Fibroblast of the aortic adventitia (primary cell): ENCODE measurements around the gene RASAL2. TPM values are rescaled to one million over a fixed set of nuclear protein-coding genes. Genes with fewer than 3 reads are reported as not detected.
"Not testable (repeated sequence)": the region's sequence is repeated elsewhere in the genome, so short reads cannot be mapped to it uniquely, and the experiment has no call there.

Source experiments
- DNase-seq: peaks from one replicate; pipeline ENCODE4 v3.0.0-alpha.2; 2010; ENCODE audit warnings: low read depth
- H3K4me3 ChIP-seq: 2 replicates; pipeline ENCODE4 v1.5.1; 2011; ENCODE audit warnings: low read depth, mild to moderate bottlenecking, control low read depth, low read length, moderate library complexity
- total RNA-seq: library from RNA; depleted of rRNA; stranded (reverse); fragments of >200 nt; gene quantifications from 2 replicates; pipeline ENCODE4 v1.2.3, GENCODE V29; 2012; ENCODE audit warnings: low replicate concordance
- TF ChIP-seq, protein P1 (sequence below): IDR thresholded peaks from 2 replicates; pipeline ENCODE4 v1.5.1; 2011; ENCODE audit warnings: mild to moderate bottlenecking, low read length, control low read depth, inconsistent platforms; ENCODE audit not compliant: insufficient read depth

RASAL2 gene
- total RNA-seq, 1 donor = 30.5 TPM

- TF ChIP-seq, protein P1, sequence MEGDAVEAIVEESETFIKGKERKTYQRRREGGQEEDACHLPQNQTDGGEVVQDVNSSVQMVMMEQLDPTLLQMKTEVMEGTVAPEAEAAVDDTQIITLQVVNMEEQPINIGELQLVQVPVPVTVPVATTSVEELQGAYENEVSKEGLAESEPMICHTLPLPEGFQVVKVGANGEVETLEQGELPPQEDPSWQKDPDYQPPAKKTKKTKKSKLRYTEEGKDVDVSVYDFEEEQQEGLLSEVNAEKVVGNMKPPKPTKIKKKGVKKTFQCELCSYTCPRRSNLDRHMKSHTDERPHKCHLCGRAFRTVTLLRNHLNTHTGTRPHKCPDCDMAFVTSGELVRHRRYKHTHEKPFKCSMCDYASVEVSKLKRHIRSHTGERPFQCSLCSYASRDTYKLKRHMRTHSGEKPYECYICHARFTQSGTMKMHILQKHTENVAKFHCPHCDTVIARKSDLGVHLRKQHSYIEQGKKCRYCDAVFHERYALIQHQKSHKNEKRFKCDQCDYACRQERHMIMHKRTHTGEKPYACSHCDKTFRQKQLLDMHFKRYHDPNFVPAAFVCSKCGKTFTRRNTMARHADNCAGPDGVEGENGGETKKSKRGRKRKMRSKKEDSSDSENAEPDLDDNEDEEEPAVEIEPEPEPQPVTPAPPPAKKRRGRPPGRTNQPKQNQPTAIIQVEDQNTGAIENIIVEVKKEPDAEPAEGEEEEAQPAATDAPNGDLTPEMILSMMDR = no peak
- peak; percentile 94 for DNase-seq
- H3K4me3 ChIP-seq = peak overlapping the region; percentile 66
These were observed 247.5 kb downstream of the RASAL2 start for GRCh38 chr1:178341261-178341956.

GRCh38 chr1:178342745-178343144 is 248.8 kb downstream of the RASAL2 start:
- no peak for DNase-seq
- TF ChIP-seq, protein P1 = no peak
- peak overlapping the region; percentile 40 for H3K4me3 ChIP-seq

DNA sequence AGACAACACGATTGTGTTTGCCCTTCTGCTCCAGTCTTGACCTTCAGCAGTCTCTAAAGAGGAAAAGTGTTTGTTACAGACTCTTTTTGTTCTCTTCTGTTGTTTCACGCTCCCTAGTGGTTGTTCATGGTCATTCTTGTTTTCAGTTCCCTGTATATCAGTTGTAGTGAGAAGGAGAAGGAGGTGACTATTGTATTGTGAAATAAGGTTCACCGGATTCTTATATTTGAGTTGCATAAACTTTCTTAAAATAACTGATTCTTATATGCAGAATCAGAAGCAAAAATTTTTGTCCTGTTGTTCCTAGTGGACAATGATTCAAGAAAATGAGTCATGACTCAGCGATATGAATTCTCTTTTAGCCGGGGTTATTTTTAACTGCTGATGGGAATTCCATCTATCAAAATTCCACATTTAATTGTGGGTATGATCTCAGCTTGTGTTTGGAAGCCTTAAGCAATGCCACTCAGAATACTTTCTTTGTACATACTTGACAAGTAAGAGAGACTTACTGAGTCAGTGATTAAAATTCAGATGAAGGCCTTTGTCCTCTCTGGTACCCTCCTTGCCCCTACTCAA is 250.7 kb downstream of the RASAL2 start:
- peak; percentile 97 for DNase-seq
- TF ChIP-seq, protein P1 = peak; percentile 72
- H3K4me3 ChIP-seq = peak overlapping the region; percentile 27

DNA sequence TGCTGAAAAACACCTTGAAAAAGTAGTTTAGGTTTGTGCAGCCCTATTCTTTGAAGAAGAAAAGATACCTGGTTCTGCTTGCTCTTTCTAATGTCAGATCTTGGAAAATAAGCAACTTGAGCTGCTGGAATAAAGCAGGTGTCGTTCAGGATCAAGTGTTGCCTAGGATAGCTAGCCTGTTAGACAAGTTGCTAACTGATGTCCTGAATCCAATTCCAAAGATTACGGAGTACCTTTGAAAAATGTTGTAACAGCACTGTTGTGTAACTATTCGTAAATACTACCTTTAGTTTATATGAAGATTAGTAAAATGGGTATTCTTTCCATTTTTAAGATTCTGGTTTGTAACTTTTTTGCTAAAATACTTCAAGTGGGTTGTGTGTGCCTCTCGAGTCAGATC is 251.3 kb downstream of the RASAL2 start:
- H3K4me3 ChIP-seq = no peak overlapping the region
- TF ChIP-seq, protein P1 = no peak
- no peak for DNase-seq

- peak; percentile 81 for DNase-seq
- H3K4me3 ChIP-seq = no peak overlapping the region
- TF ChIP-seq, protein P1 = no peak
These were observed 251.9 kb downstream of the RASAL2 start for GRCh38 chr1:178345807-178346206.

DNA sequence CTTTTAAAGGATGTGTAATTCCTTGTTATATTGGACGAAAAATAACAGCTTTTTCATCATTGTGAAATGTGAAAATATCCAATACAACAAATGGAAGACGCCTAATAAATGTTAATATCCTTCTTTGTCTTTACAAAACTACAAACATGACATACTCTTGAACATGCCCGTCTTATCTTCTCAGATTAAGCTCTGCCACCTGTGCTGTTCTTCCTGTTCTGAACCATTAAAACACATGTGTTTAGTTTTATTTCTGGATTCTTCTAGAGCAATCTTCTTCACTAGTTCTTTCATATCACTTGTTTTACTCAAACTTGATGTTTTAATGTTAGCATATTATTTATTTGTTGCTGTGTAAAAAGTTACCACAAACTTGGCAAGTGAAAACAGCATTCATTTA is 255.9 kb downstream of the RASAL2 start:
- no peak for DNase-seq
- H3K4me3 ChIP-seq = no peak overlapping the region
- TF ChIP-seq, protein P1 = no peak

DNA sequence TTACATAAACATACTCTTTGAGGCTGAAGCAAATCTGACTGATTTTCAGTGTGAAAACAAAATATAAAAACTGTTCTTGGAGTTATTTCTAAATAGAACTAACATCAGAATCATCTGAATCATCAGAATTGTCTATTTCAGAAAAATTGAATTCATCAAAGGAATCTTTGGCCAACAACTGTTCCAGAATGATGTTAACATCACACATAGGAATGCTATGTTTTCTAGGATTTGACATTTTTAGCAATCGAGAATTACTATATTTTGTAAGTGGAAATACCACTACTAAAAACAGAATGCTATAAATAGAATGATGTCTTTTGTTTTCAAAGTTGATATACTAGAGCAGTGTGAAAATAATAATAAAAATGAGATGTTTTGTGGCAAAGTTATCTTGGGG is 258.0 kb downstream of the RASAL2 start:
- DNase-seq = peak; percentile 24
- not testable (repeated sequence) for H3K4me3 ChIP-seq
